Tibial artery (tissue), 4 donors: Measurements from ENCODE around the gene SYNE1.
"Not testable (repeated sequence)": the region's sequence is repeated elsewhere in the genome, so short reads cannot be mapped to it uniquely, and the experiment has no call there.

Experiments used
- DNase-seq, 2 donors: peaks; one replicate each; pipeline ENCODE4 v3.0.0-alpha.2; 2019
- H3K27ac ChIP-seq, 2 donors: fragments of 200-600 bp; sonication (generic) in 1 of 2; 1 replicate in 1 of 2; 2 replicates in 1 of 2; pipeline ENCODE4 v1.5.1; 2018 to 2019; ENCODE audit warnings: mild to moderate bottlenecking in 1 of 2
- H3K27me3 ChIP-seq, 2 donors: fragments of 200-600 bp; sonication (generic) in 1 of 2; one replicate each; pipeline versions ENCODE4 v1.5.1 to v1.6.0; 2016 to 2019
- H3K36me3 ChIP-seq, 3 donors: fragments of 200-600 bp; sonication (generic) in 2 of 3; one replicate each; pipeline ENCODE4 v1.5.1; 2016 to 2019; ENCODE audit warnings: mild to moderate bottlenecking in 2 of 3
- H3K4me1 ChIP-seq, 4 donors: fragments of 200-600 bp; sonication (generic) in 2 of 4; 1 replicate in 3 of 4; 2 replicates in 1 of 4; pipeline ENCODE4 v1.5.1; 2016 to 2019
- H3K4me3 ChIP-seq, 2 donors: fragments of 200-600 bp; sonication (generic) in 1 of 2; 1 replicate in 1 of 2; 2 replicates in 1 of 2; pipeline ENCODE4 v1.5.1; 2018 to 2019; ENCODE audit warnings: mild to moderate bottlenecking in 2 of 2
- H3K9me3 ChIP-seq, 3 donors: fragments of 200-600 bp; sonication (generic) in 1 of 3; one replicate each; pipeline ENCODE4 v1.5.1; 2016 to 2019
- intact Hi-C: fragments of 100-400 bp; cut with DNase I; formaldehyde crosslinking; loops from one replicate; pipeline ENCODE4 v1.15.0; 2023; ENCODE audit warnings: low total_unique reads
- TF ChIP-seq, protein P1 (sequence below), 2 experiments: fragments of 200-600 bp in 1 of 2; fragments of 450-650 bp in 1 of 2; IDR thresholded peaks; one replicate each; pipeline ENCODE4 v1.5.1; 2017 to 2019; ENCODE audit warnings: antibody characterized with exemption in 2 of 2, mild to moderate bottlenecking in 1 of 2, moderate library complexity in 1 of 2

The SYNE1 gene

DNA sequence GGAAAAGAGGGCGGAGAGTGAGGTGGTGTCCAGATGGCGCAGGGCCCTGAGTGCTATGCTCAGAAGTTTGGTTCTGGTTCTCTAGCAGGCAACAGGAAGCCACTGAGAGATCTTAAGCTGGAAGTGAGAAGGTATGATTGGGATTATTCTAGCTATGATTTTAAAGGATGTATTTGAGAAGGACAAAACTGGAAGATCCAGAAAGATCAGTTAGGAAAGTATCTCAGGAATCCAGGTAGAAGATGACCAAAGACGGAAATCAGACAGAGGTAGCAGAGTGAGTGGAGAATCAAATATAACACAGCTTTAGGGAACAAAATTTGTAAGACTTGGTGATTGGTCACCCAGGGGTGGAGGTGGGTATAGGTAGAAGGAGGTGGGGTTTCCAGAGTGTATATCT is 5.8 kb downstream of the SYNE1 start:
- Histone ChIP-seq H3K4me1 (peaks cover 0 to 7% (median 2%) of the 10 kb centered on the region in 4 donors), H3K4me3 (no peak overlapping the region), H3K9me3 (no peaks in the 10 kb centered on the region), H3K36me3 (no peaks in the 10 kb centered on the region), H3K27ac (no peak overlapping the region), H3K27me3 (no peaks in the 10 kb centered on the region)
- intact Hi-C loops = no loop called here
- DNase-seq = no peak
- TF ChIP-seq, protein P1, sequence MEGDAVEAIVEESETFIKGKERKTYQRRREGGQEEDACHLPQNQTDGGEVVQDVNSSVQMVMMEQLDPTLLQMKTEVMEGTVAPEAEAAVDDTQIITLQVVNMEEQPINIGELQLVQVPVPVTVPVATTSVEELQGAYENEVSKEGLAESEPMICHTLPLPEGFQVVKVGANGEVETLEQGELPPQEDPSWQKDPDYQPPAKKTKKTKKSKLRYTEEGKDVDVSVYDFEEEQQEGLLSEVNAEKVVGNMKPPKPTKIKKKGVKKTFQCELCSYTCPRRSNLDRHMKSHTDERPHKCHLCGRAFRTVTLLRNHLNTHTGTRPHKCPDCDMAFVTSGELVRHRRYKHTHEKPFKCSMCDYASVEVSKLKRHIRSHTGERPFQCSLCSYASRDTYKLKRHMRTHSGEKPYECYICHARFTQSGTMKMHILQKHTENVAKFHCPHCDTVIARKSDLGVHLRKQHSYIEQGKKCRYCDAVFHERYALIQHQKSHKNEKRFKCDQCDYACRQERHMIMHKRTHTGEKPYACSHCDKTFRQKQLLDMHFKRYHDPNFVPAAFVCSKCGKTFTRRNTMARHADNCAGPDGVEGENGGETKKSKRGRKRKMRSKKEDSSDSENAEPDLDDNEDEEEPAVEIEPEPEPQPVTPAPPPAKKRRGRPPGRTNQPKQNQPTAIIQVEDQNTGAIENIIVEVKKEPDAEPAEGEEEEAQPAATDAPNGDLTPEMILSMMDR (IDR thresholded peaks at IDR 0.05) = no peak

DNA sequence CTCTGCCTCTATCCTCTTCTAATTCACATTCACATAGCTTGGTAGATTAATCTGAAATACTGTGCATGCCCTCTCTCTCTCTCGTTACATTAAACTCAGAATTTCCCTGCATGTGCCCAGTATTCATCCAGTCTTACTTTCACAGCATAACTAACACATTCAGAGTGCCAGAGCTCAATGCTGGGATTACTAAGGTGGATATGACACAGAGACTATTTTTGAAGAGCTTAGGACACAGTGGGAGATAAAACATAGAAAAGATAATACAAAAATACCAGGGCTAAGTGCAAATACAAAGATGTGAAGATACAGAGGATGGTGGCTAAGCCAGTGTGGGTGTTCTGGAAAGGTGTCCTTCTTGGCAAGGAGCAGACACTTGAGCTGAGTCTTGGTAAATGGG is 6.3 kb downstream of the SYNE1 start:
- intact Hi-C loops = no loop called here
- H3K27ac ChIP-seq = no peak overlapping the region
- H3K4me3 ChIP-seq = no peak overlapping the region
- no peaks in the 10 kb centered on the region for H3K9me3 ChIP-seq
- TF ChIP-seq, protein P1 (IDR thresholded peaks at IDR 0.05) = no peak
- no peaks in the 10 kb centered on the region for H3K27me3 ChIP-seq
- DNase-seq = no peak
- H3K36me3 ChIP-seq = no peaks in the 10 kb centered on the region
- peaks cover 0 to 3% (median 1%) of the 10 kb centered on the region in 4 donors for H3K4me1 ChIP-seq

DNA sequence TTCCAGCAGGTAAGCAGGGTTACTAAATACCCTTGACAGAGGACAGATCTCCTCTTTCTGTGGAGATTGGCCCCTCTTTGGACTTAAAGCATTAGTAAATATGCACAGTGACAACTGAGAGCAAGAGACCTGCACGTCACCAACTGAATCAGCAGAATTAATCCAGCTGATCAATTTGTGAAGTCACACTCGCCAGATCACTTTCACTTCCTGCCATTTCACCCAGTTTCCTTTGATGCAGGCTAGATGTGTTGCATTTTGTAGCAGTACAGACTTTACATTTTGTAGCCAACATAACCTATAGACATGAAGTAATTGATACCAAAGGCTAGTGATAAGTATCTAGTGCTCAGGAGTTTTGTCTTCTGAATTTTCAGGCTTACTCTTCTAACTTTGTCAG is 11.9 kb downstream of the SYNE1 start:
- Histone ChIP-seq H3K9me3 (peaks cover 0 to 4% (median 0%) of the 10 kb centered on the region in 3 donors), H3K27ac (no peak overlapping the region), H3K4me1 (no peaks in the 10 kb centered on the region), H3K4me3 (no peak overlapping the region), H3K36me3 (no peaks in the 10 kb centered on the region), H3K27me3 (no peaks in the 10 kb centered on the region)
- intact Hi-C loops = no loop called here
- DNase-seq = no peak
- TF ChIP-seq, protein P1 (IDR thresholded peaks at IDR 0.05) = no peak

DNA sequence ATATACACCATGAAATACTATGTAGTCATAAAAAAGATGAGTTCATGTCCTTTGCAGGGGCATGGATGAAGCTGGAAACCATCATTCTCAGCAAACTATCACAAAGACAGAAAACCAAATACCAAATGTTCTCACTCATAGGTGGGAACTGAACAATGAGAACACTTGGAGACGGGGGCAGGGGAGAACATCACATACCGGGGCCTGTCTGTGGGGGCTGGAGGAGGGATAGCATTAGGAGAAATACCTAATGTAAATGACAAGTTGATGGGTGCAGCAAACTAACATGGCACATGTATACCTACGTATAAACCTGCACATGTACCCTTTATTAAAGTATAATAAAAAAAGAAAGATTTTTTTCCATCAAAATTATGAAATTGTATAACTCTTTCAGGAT is 22.4 kb downstream of the SYNE1 start:
- not testable (repeated sequence) for DNase-seq

DNA sequence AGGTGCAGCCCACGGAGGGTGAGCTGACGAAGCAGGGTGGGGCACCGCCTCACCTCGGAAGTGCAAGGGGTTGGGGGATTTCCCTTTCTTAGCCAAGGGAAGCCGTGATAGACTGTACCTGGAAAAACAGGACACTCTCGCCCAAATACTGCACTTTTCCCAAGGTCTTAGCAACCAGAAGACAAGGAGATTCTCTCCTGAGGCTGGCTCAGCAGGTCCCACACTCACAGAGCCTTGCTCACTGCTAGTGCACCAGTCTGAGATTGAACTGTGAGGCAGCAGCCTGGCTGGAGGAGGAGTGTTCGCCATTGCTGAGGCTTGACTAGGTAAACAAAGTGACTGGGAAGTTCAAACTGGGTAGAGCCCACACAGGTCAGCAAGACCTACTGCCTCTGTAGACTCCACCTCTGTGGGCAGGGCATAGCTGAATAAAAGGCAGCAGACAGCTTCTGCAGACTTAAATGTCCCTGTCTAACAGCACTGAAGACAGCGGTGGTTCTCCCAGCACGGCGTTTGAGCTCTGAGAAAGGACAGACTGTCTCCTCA is 28.0 kb downstream of the SYNE1 start:
- intact Hi-C loops = no loop called here
- Histone ChIP-seq H3K4me3 (no peak overlapping the region), H3K9me3 (no peaks in the 10 kb centered on the region), H3K27me3 (no peaks in the 10 kb centered on the region), H3K36me3 (no peaks in the 10 kb centered on the region), H3K27ac (no peak overlapping the region), H3K4me1 (no peaks in the 10 kb centered on the region)
- TF ChIP-seq, protein P1 (IDR thresholded peaks at IDR 0.05) = no peak
- no peak for DNase-seq

More for the DNA sequence above, 22.4 kb downstream of the SYNE1 start:
- H3K4me1 ChIP-seq, H3K27ac ChIP-seq, H3K36me3 ChIP-seq, H3K4me3 ChIP-seq, intact Hi-C loops, H3K27me3 ChIP-seq, H3K9me3 ChIP-seq: not testable (repeated sequence)

DNA sequence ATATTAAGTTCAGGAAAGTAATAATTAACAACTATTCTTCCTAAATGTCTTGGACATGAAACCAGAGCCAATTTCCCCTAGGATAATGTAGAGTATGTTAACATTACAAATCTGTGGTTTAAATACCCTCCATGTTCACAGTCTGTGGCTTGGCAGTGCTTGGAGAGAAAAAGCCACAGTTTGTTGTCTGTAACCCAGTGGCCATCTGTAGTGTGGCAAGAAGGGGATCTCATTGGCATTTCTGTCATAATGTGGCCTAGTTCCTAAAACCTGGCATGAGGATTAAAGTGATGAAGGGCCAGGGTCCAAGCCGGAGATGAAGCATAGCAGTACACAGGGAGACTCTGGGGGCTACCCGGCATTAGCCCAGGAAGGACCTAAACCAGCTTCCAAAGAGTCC is 31.2 kb downstream of the SYNE1 start:
- DNase-seq = no peak
- H3K9me3 ChIP-seq = no peaks in the 10 kb centered on the region
- intact Hi-C loops = no loop called here
- no peaks in the 10 kb centered on the region for H3K36me3 ChIP-seq
- no peaks in the 10 kb centered on the region for H3K27me3 ChIP-seq
- TF ChIP-seq, protein P1 (IDR thresholded peaks at IDR 0.05) = no peak
- H3K4me3 ChIP-seq = no peak overlapping the region
- H3K27ac ChIP-seq = no peak overlapping the region
- no peaks in the 10 kb centered on the region for H3K4me1 ChIP-seq
